Muscle layer of duodenum (tissue), 2 donors: Measurements from ENCODE around the gene ARHGAP4.
A peak's percentile ranks its signal among the peaks of the same experiment; 100 is the strongest.

Experiments used
- H3K27ac ChIP-seq: one replicate; pipeline ENCODE4 v1.7.0; 2013; ENCODE audit warnings: mild to moderate bottlenecking, low read length
- H3K27me3 ChIP-seq: one replicate; pipeline ENCODE4 v1.7.0; 2013; ENCODE audit warnings: low read depth, mild to moderate bottlenecking, control low read depth, low read length
- H3K36me3 ChIP-seq, 2 donors: one replicate each; pipeline ENCODE4 v1.7.0; 2013; ENCODE audit warnings: low read length in 2 of 2, control low read depth in 1 of 2, mild to moderate bottlenecking in 1 of 2; ENCODE audit not compliant: insufficient read depth in 2 of 2, control insufficient read depth in 1 of 2
- H3K4me1 ChIP-seq, 2 donors: one replicate each; pipeline ENCODE4 v1.7.0; 2013; ENCODE audit warnings: low read length in 2 of 2, mild to moderate bottlenecking in 2 of 2, control low read depth in 1 of 2, moderate library complexity in 1 of 2; ENCODE audit not compliant: insufficient read depth in 2 of 2, control insufficient read depth in 1 of 2
- H3K4me3 ChIP-seq, 2 donors: one replicate each; pipeline ENCODE4 v1.7.0; 2013; ENCODE audit warnings: low read length in 2 of 2, low read depth in 1 of 2, mild to moderate bottlenecking in 1 of 2
- H3K9me3 ChIP-seq, 2 donors: one replicate each; pipeline ENCODE4 v1.7.0; 2013; ENCODE audit warnings: low read length in 2 of 2, control low read depth in 1 of 2, mild to moderate bottlenecking in 1 of 2; ENCODE audit not compliant: control insufficient read depth in 1 of 2
- donor health status: healthy.

ARHGAP4 gene

GRCh38 chrX:153960077-153960476 is 34.0 kb upstream of the ARHGAP4 start:
- no peaks in the 10 kb centered on the region for H3K27me3 ChIP-seq
- peaks cover 0 to 4% of the 10 kb centered on the region in 2 donors for H3K4me1 ChIP-seq
- H3K4me3 ChIP-seq, result no peak overlapping the region
- no peaks in the 10 kb centered on the region for H3K9me3 ChIP-seq
- peaks cover 21 to 67% of the 10 kb centered on the region in 2 donors for H3K36me3 ChIP-seq
- no peak overlapping the region for H3K27ac ChIP-seq

- H3K27me3 ChIP-seq, result no peaks in the 10 kb centered on the region
- H3K36me3 ChIP-seq, result peaks cover 21 to 71% of the 10 kb centered on the region in 2 donors
- H3K4me1 ChIP-seq, result peaks cover 0 to 4% of the 10 kb centered on the region in 2 donors
- no peak overlapping the region for H3K4me3 ChIP-seq
- H3K27ac ChIP-seq, result no peak overlapping the region
- H3K9me3 ChIP-seq, result no peaks in the 10 kb centered on the region
These were observed 33.6 kb upstream of the ARHGAP4 start for GRCh38 chrX:153959649-153960048.

DNA sequence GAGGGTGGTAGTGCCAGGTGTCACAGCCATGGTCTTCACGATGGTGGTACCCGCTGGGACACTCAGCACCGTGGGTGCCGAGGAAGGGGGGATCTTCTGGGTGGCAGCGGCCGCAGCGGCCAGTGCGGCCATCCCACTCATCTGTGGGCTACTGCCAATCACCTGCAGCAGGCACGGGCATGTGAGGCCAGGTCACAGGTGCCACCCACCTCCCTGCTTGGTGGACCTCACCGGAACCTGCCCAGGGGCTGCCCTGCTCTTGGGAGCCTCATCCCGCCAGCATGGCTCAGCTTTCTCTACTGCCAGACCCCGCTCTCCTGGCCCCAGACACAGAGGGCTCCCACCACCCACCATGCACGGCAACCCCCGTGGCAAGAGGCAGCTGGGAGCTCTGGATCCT is 32.5 kb upstream of the ARHGAP4 start:
- H3K27ac ChIP-seq, result no peak overlapping the region
- peaks cover 21 to 77% of the 10 kb centered on the region in 2 donors for H3K36me3 ChIP-seq
- H3K9me3 ChIP-seq, result no peaks in the 10 kb centered on the region

DNA sequence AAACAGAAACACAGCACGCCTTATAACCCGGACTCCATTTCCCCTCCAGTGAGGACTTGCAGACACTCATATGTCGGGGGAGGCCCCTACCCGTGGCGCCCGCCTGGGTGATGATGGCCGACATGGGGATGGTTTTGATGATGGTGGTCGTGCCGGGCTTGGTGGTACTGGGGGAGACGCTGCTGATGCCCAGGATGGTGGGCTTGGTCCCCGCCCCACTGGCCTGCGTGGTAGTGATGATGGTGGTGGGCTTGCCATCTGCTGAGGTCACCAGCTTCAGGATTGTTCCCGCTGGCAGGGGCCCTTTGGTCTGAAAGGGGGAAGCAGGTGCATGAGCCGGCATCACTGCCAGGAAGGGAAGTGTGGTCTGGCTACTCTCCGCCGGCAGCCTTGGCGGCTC is 31.2 kb upstream of the ARHGAP4 start:
- peaks cover 19 to 70% of the 10 kb centered on the region in 2 donors for H3K36me3 ChIP-seq

More for the DNA sequence above, 32.5 kb upstream of the ARHGAP4 start:
- peaks cover 0 to 1% of the 10 kb centered on the region in 2 donors for H3K4me1 ChIP-seq
- H3K27me3 ChIP-seq, result no peaks in the 10 kb centered on the region
- H3K4me3 ChIP-seq, result no peak overlapping the region

GRCh38 chrX:153956044-153956907 is 30.2 kb upstream of the ARHGAP4 start:
- peaks cover 10 to 67% of the 10 kb centered on the region in 2 donors for H3K36me3 ChIP-seq

More for the DNA sequence above, 31.2 kb upstream of the ARHGAP4 start:
- H3K4me1 ChIP-seq, result peaks cover 0 to 8% of the 10 kb centered on the region in 2 donors
- H3K27me3 ChIP-seq, result no peaks in the 10 kb centered on the region
- no peak overlapping the region for H3K27ac ChIP-seq
- H3K9me3 ChIP-seq, result no peaks in the 10 kb centered on the region
- H3K4me3 ChIP-seq, result no peak overlapping the region

DNA sequence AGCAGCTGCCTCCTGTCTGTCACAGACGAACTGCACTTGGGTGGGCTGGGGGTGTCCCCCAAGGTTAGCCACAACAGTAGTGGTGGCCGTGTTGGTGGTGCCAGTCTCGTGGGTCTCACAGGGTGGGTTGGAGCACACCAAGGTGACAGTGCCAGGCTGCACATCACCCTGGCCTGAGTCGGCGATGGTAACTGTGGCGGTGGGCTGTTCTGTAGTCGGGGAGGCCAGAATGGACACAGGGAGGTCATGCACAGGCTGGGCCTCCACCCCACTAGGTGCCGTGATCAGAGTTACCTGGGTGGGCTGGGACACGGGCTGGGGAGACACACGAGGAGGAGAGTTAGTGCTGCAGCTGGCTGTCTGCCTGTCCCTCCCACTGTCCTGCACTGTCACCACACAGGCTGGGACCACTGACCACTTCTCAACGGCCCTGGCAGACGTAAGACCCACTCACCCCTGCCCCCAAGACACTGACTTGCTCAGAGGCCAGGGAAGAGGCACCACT is 29.2 kb upstream of the ARHGAP4 start:
- H3K4me1 ChIP-seq, result peaks cover 0 to 13% of the 10 kb centered on the region in 2 donors
- no peaks in the 10 kb centered on the region for H3K27me3 ChIP-seq
- H3K36me3 ChIP-seq, result peaks cover 10 to 60% of the 10 kb centered on the region in 2 donors
- H3K9me3 ChIP-seq, result no peaks in the 10 kb centered on the region
- no peak overlapping the region for H3K27ac ChIP-seq
- no peak overlapping the region for H3K4me3 ChIP-seq

More at GRCh38 chrX:153956044-153956907, 30.2 kb upstream of the ARHGAP4 start:
- H3K9me3 ChIP-seq, result no peaks in the 10 kb centered on the region
- H3K4me1 ChIP-seq, result peaks cover 0 to 12% of the 10 kb centered on the region in 2 donors
- H3K4me3 ChIP-seq, result no peak overlapping the region
- H3K27me3 ChIP-seq, result no peaks in the 10 kb centered on the region
- no peak overlapping the region for H3K27ac ChIP-seq

DNA sequence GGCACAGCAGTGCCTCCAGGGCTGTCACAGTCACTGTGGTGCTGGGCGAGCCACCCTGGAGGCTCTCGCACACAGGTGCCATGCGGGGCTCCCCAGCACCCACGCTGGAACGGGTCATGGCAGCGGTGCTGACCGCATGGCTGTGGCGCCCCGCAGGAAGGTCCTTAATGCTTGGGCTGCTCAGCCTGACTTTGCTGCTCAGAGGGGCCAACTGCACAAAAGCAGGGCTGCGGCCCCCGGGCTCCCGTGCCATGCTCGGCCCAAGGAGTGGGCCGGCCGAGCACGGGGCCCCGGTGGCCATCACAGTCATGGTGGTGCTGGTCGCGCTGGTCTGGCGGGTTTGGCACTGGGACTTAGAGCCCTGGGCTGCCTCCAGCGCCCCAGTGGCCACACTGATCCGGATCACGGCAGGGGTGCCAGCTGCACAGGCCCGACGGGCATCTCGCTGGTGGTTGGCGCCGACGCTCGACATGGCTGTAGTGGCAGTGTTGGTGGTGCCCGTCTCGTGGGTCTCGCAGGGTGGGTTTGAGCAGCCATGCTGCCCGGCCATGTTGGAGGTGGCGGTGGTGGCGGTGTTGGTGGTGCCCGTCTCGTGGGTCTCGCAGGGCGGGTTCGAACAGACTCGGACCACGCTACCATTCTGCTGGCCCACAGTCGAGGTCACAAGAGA is 28.6 kb upstream of the ARHGAP4 start:
- Histone ChIP-seq H3K4me3 (no peak overlapping the region), H3K27ac (no peak overlapping the region), H3K36me3 (peaks cover 10 to 60% of the 10 kb centered on the region in 2 donors), H3K27me3 (no peaks in the 10 kb centered on the region), H3K9me3 (no peaks in the 10 kb centered on the region), H3K4me1 (peaks cover 0 to 18% of the 10 kb centered on the region in 2 donors)

GRCh38 chrX:153953892-153954557 is 28.0 kb upstream of the ARHGAP4 start:
- Histone ChIP-seq H3K4me1 (peaks cover 0 to 22% of the 10 kb centered on the region in 2 donors), H3K27ac (no peak overlapping the region), H3K36me3 (peaks cover 8 to 56% of the 10 kb centered on the region in 2 donors), H3K9me3 (no peaks in the 10 kb centered on the region), H3K27me3 (no peaks in the 10 kb centered on the region), H3K4me3 (peak overlapping the region in 1 of 2 donors; percentile 14)

- Histone ChIP-seq H3K27ac (peak overlapping the region; percentile 73), H3K9me3 (no peaks in the 10 kb centered on the region), H3K27me3 (no peaks in the 10 kb centered on the region), H3K4me1 (peaks cover 0 to 27% of the 10 kb centered on the region in 2 donors), H3K36me3 (peaks cover 5 to 50% of the 10 kb centered on the region in 2 donors), H3K4me3 (peak overlapping the region in 1 of 2 donors; percentile 14)
These were observed 27.3 kb upstream of the ARHGAP4 start for GRCh38 chrX:153953342-153953830.

GRCh38 chrX:153952373-153953026 is 26.4 kb upstream of the ARHGAP4 start:
- Histone ChIP-seq H3K4me3 (no peak overlapping the region), H3K27ac (peak overlapping the region; percentile 73), H3K27me3 (no peaks in the 10 kb centered on the region), H3K9me3 (no peaks in the 10 kb centered on the region), H3K4me1 (peaks cover 0 to 36% of the 10 kb centered on the region in 2 donors), H3K36me3 (peaks cover 0 to 42% of the 10 kb centered on the region in 2 donors)
